H1 (cell line): Measurements from ENCODE around the gene TMPRSS3. TPM values are rescaled to one million over a fixed set of nuclear protein-coding genes. Genes with fewer than 3 reads are reported as not detected.

Experiments
- EGR1 ChIP-seq: IDR thresholded peaks from 2 replicates; pipeline ENCODE4 v1.6.1; 2011; ENCODE audit warnings: low read depth, low read length, borderline replicate concordance
- EZH2 ChIP-seq: fragments of 200-600 bp; sonication (generic); IDR thresholded peaks from 2 replicates; pipeline ENCODE4 v1.7.1; 2012; ENCODE audit warnings: low read depth, mild to moderate bottlenecking, moderate library complexity, low read length, inconsistent platforms; ENCODE audit not compliant: severe bottlenecking
- JUND ChIP-seq: IDR thresholded peaks from 2 replicates; pipeline ENCODE4 v1.6.1; 2011; ENCODE audit warnings: mild to moderate bottlenecking, improper control_type of control experiment, low read length
- RNF2 ChIP-seq: fragments of 200-900, 300-1000 bp; sonication (generic); IDR thresholded peaks from 2 replicates; pipeline ENCODE4 v1.7.1; 2016; ENCODE audit warnings: borderline replicate concordance, low read depth, mild to moderate bottlenecking, antibody characterized with exemption, low read length; ENCODE audit not compliant: poor library complexity, severe bottlenecking; ENCODE audit errors: missing control alignments
- polyA plus RNA-seq, 7 experiments: library from polyadenylated mRNA; depleted of rRNA in 3 of 7; stranded (reverse) in 5 of 7; unstranded in 2 of 7; fragments of >200 nt in 5 of 7; fragments of 200-250 nt in 2 of 7; gene quantifications; 1 replicate in 5 of 7; 2 replicates in 1 of 7; 4 replicates in 1 of 7; pipeline versions ENCODE4 v1.2.1 to v1.2.3, GENCODE V29; 2011 to 2013; ENCODE audit warnings: missing spikeins in 2 of 7, mixed read lengths in 2 of 7
- total RNA-seq: library from RNA; stranded (reverse); fragmentation: NEBNext Ultra II Directional; extraction: Animal tissue kit (Norgen Biotek cat#: 25700); gene quantifications from 2 replicates; pipeline ENCODE4 v1.2.1, GENCODE V29; 2021

Gene TMPRSS3
- total and polyA plus RNA-seq, 2 of the 8 experiments (the other 6 are each of a cell fraction or from before 2014, with no cell fraction given) = 0.38 TPM; not detected in 1

DNA sequence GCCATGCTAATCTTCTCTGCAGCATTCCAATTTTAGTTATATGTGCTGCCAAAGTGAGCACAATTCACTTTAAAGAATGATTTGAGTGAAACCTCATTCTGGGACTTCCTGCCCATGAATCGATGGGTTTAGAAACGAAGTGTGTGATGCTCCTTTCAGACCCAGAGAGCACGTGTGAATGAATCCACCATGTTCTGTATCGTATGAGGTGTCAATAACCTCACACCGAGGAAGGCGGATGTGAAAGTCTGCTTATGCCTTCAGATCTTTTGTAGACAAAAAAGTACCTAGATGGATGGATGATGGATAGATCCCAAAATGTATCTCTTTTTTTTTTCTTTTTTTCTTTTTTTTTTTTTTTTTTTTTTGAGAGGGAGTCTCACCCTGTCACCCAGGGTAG is 21.7 kb upstream of the TMPRSS3 start (continued):
- no peak for TF ChIP-seq RNF2
- no peak for TF ChIP-seq JUND
- TF ChIP-seq EGR1 = no peak
- TF ChIP-seq EZH2 = no peak
